ENCODE results near the gene RDH11.

Gene RDH11

DNA sequence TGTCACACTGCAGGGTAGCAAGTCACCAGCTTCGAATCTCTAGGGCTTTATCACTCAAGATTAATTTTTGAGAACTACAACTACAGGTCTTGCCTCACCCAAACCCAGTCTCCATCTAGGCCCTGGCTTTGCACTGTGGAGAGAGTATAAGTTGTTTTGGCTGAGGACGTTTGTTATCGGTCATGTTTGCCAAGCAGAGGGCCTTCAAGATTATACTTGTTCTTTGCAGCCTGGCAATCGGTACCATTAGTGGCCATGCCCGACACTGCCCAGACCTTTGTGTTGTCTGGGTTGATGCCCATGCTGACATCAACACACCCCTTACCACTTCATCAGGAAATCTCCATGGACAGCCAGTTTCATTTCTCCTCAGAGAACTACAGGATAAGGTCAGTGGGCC, 50.1 kb downstream of the RDH11 start:
- no peak for DNase-seq (ENCODE audit: low spot score)

DNA sequence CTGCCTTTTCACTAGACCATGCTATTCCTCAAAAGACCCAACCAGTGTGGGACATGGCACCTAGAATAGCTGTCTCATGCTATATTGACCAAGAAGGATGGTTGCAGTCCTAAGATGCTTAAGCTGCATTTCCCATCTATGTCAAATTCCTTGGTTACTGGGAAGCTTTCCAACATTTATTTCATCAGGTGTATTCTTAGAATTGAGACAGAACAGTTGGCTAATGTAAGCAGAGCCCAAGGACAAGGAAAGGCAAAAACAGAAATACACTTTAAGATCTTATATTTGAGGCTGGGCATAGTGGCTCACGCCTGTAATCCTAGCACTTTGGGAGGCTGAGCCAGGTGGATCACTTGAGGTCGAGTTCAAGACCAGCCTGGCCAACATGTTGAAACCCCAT, 51.1 kb downstream of the RDH11 start:
- no peak for DNase-seq (ENCODE audit: low spot score)

DNA sequence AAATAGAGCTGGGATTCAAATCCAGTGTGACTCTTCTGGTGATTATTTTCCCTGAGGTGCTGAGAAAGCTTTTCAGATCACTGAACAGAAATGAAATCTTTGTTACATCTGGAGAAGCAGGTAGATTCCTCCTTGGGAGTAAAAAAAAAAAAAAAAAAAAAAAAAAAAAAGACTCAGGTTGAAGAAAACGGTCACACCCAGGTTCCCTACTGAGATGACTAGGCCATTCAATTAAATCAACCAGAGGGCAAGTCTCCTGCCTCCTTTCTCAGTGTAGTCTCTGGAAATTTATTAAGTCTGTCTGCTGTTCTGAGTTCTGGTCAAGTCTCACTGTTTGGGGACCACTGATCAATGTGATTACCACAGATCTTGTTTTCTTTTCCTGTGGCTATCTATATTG, 51.9 kb downstream of the RDH11 start:
- no peak for DNase-seq (ENCODE audit: low spot score)

DNA sequence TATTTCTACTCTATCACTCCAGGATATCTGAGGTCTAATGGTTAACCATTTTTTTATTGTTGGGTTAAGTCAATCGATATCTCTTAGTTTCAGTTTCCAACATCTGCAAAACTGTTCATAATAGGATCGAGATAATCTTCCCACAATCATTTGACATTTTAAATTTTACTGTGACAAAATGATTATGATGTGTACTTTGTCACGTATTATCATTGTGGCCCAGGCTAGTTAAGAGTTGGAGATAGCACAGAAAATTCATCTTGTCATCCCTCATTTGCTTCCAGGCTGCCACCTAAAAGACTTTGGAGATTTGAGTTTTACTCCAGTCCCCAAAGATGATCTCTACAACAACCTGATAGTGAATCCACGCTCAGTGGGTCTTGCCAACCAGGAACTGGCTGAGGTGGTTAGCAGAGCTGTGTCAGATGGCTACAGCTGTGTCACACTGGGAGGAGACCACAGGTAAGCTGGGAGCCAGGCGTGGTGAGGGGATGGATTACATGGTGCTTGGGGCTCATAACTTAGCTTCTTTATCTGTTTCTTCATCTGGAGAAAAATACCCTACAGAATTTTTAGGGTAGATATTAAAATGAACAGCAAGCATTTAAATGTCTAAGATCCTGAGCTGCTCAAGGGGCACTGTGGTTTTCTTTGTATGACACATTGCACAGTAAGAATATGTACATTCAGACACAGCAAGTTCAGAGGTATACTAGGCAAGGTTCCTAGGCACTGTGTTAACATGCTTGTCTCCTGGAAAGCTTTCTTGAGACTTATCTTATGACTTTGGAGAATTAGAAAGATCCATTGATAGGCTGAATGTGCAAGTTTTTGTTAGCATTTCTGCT, 53.4 kb downstream of the RDH11 start:
- DNase-seq (ENCODE audit: low spot score) = no peak

DNA sequence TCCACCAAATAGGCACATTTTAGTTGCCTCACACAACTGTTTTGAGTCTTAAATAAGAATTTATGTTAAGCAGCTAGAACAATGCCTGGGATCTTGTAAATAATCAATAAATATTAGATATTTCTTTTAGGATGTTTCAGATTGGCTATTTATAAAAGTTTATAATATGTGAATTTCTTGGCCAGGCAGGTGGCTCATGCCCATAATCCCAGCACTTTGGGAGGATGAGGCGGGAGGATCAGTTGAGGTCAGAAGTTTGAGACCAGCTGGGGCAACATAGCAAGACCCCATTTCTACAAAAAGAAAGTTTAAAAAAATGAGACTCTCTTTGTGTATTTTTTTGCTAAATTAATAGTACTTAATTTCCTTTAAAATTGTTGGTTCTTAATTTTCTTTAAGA, 54.1 kb downstream of the RDH11 start:
- DNase-seq (ENCODE audit: low spot score) = no peak

DNA sequence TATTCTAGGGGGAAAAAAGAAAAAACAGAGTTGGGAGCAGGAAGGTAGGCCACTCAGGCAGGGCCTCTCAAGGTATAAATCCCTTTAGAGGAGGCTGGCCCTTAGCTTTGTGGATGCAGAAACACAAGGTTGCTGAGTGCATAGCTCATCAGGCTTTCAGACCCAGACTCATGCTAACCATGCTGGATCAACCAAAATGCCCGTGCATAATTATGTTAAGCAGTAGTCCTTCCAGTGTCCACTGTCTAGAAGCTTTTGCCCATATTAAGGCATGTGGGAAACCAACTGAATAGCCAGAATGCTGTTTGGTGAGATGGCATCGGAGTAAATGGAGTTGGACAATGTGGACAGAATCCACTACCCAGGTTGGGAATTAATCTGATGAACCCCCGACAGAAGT, 56.9 kb downstream of the RDH11 start:
- DNase-seq (ENCODE audit: low spot score) = no peak

DNA sequence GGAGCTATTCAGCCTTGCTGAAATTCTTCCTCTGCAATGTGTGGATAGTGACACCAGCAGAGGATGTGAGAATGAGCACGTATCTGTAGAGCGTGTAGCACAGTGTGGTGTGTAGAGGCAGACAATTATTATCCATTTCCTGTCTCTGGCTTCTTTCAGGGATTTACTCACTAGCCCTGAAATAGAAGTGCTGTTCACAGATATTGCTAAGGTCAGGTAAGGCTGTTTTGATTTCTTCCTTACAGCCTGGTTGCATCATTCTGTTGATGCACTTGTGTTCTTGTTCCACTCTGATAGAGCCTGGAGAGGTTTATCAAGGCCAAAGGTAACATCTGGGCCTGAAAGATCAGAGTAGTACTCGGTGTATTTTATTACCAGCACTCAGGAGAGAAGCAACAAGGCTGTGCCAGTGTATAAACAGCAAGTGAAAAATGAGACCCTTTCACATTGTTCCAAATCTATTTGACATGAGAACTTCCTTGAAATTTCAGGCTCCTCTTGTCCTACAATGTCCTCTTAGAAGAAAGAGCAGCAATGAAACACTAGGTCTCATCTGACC, 59.1 kb downstream of the RDH11 start:
- DNase-seq (ENCODE audit: low spot score) = peak; percentile 27

DNA sequence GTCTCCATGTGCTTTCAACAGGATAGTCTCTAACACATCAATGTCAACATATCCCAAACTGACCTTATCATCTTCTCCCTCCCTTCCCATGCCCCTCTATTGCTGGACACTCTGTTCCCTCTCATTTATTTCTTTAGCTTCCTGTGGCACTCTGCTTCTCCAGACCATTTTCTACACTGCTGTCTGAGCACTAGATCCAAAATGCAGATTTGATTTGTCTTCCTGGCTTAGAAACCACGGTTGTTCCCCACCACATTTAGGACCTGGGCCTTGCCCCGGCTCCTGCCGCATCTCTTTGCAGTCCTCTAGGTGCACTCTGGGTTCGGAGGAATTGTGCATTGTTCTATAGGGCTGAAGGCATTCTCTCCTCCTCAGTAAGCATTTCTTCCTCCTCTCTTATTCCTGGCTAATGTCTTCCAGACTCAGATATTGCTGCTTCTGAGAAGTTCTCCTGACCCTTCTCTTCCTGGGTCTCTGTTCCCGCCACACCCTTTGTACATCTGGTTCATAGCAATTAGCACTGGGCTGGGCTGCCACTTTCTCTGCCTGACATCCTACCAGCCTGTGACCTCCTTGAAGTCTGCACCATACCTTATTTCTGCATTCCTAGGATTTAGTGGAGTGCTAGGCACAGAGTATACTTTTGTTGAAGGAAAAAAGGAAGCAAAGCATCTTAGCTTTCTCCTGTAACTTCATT, 62.0 kb downstream of the RDH11 start:
- no peak for DNase-seq (ENCODE audit: low spot score)

DNA sequence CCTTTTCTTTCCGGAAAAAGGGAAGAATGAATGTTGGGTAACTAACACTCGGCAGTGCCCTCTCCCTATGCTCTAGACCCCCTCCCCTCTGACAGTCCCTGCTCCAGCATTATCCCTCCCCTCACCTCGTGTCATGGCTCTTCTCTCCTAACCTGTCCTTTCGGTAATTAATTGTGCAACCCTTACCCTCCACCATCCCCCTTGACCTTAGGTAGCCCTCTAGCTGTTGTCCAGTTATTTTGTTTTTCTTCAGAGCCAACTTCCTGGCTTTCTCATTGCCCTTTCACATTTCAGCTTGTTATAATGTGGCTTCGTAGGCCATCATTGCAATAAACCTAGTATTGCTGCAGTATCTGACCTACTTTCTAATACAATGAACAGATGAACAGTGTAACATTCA, 64.6 kb downstream of the RDH11 start:
- DNase-seq (ENCODE audit: low spot score) = no peak

DNA sequence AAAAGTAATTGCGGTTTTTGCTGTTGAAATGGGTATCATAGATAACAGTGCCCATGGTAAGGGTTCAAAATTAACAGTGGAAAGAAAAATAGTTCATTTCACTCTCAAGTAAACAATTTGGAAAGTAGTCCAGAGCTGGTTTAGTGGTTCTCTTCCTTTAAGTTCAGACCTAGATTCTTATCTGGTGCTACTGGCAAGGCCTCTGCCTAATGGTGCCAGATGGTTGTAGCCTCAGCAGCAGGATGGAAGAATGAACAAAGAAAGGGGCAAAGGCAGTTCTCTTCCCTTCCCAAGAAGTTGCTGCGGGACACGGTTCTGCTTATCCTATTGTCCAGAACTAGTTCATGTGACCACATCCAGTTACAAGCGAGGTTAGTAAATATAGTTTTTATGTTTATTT, 65.4 kb downstream of the RDH11 start:
- DNase-seq (ENCODE audit: low spot score) = no peak

DNA sequence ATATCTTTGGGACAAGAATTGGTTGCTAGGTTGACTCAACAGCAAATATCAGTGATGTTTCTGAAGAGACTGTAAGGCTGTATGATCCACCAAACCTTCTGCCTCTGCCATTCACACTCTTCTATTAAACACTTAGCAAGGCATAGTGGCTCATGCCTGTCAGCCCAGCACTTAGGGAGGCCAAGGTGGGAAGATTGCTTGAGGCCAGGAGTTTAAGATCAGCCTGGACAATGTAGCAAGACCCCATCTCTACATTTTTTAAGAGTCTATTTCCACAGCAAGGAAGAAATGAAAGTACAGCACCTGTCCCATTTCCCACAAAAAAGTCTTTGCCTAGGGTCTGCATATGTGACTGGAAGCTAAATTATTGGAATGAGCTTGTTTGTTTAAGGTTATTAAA, 68.0 kb downstream of the RDH11 start:
- DNase-seq (ENCODE audit: low spot score) = no peak

Data from RKO (cell line).